HS-27A (cell line): ENCODE measurements around the gene TBC1D22A.

ENCODE experiments used
- DNase-seq: peaks from one replicate; pipeline ENCODE4 v3.0.0-alpha.2; 2012; ENCODE audit warnings: low read depth, missing footprints

Gene TBC1D22A

DNA sequence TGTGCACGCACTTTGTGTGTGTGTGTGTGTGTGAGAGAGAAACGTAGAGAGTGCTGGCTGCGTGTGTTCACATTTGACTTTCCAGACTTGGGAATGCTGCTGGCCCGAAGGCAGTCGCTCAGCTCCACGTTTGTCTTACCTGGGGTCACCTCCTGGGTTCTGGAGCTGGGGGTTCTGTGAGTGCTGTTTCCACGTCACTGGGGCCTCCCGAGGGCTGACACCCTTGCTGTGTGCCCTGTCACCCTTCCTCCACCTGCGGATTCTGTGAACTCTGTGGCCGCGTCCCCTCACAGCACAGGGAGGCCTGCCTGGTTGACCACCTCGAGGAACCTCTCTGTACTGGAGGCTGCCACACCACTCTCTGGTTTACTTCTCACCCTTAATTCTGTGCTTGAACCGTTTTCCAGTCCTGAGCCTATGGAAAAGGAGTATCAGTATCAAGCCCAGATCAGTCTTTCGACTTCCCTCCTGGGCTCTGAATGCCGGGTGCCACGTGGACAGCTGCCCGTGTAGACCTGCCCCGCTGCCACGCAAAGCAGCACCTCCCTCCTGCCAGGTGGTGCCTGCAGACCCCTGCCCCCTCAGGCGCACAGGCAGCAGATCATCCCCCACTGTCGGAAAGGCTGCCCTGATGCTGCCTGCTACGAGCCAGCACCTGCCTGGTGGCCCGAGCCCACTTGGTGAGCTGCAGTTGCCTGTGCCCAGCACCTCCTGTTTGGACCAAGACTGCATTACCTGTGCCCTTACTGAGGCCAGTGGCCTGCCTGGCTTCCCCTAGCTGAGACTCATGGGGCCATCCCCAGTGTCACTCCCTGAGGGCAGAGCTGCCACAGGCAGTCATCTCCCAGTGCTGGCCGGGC lies 233.3 kb downstream of the TBC1D22A start:
- DNase-seq: no peak

DNA sequence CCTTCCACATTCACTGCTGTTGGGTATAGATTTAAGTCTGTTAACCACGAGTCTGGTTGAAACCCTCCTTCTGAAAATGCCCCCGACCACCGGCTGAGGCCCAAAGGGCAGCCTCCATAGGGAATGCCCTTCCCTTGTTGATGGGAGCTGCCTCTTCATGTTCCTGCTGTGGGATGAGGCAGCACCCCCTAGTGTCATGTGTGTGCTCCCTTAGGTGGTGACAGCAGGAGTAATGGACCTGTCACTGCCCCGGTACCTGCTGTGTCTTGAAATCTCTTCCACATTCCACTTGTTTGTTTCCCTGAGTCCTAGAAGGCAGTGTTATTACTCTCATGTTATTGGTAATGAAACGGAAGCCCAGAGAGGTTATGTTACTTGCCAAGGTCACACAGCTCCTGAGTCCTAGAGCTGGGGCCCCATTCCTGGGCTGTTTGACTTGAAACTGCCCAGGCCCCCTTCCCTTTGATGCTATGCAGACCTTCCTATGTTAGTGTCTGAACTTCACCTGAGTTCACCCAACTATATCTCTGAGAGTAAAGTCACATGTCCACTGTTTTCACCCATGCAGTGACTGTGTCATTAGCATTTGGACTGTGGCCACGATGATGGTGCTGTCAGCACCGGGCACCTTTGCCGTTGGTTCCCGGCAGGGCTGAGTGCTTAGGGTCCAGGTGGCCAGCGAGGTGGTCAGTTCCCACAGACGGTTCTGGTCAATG lies 234.3 kb downstream of the TBC1D22A start:
- no peak for DNase-seq

DNA sequence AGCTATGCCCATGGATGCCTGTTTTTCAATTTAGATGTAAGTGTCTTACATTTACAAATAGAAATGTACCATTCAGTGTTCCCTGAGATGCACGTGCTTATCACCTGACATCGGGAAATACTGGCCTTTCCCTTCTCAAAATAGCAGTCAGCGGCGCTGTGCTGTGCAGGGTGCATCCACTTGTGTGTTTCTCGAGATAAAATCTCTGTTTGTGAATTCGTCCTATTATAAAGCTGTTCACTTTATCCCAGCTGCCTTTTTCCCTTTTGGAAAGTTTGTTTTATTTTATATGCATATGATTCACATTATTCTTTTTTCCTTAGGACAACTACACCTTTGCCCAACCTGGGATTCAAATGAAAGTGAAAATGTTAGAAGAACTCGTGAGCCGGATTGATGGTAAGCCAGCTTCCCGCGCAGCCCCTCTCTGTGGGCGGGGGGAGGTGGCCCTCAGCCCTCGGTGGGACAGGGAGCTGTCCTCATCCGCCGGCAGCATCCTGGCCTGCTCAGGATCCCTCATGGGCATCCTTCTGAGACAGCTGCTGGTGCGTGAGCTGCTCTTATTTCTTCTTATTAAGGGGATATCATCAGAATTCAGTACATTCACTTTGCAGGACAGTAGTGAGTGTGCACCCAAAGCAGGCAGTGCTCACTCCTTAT lies 235.0 kb downstream of the TBC1D22A start:
- no peak for DNase-seq

DNA sequence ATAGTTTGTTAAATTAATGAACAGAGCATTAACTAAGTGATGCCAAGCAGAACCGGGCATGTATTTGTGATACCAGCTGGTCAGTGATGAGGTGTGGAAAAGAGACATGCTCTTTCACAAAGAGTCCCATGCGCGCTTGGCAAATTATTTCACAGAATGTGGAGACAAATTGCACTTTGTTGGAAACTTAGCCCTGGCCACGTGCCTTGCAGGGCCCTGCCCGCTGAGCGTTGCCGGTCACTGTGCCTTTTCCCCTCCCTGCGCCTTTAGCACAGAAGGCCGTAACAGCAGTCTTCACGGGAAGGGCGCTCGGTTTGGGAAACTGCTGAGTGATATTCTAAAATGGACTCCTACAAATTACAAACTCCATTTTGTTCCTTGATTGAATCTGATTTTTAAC lies 235.9 kb downstream of the TBC1D22A start:
- no peak for DNase-seq

DNA sequence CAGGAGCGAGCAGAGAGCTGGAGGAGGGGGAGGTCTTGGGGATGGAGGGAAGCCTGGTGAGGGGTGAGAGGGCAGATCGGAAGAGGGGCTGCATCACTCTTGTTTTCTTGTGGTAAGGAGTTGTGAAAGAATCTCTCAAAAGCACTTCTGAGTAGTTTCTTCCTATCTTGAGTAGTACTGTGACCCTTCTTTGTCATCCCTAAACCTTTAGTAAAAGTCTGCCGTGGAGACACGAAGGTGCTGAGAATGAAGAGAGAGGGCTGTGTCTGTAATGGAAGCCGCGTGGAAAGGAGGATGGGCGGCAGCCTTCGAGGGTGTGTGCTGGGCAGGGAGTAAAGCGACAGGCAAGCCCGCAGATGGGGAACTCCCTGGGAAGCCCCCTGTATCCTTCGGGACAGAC lies 237.8 kb downstream of the TBC1D22A start:
- DNase-seq: no peak

DNA sequence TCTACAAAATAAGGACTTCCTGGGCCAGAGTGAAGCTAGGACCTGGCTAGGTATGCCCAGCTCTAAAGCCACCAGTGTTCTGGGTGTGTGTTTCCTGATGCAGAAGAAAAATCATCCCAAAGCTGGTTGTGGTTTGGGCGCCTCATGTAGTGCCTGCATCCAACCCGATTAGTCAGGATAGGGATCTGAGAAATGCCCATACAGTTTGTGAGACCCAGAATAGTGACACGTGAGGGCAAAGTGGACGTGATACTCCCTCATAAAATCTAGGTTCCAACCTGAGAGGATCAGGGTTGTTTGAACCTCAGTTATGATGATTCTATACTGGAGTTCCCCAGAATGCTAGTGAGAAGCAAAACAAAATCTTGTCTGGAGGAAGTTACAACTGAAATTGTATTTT lies 238.4 kb downstream of the TBC1D22A start:
- no peak for DNase-seq

DNA sequence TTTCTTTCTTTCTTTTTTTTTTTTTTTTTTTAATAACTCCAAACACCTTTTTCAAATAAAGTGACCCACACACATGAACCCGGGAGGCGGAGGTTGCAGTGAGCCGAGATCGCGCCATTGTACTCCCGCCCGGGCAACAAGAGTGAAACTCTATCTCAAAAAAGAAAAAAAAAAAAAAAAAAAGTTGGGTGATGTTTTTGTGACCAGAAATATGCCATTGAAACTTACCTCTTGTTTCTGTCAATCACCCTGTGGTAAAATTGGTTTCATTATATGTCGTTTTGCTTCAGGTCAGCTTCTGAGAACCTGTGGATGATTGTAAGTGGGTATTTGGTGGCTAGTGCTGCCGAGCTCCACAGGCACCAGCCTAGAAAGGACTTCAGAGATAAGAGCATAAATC lies 238.8 kb downstream of the TBC1D22A start:
- no peak for DNase-seq

DNA sequence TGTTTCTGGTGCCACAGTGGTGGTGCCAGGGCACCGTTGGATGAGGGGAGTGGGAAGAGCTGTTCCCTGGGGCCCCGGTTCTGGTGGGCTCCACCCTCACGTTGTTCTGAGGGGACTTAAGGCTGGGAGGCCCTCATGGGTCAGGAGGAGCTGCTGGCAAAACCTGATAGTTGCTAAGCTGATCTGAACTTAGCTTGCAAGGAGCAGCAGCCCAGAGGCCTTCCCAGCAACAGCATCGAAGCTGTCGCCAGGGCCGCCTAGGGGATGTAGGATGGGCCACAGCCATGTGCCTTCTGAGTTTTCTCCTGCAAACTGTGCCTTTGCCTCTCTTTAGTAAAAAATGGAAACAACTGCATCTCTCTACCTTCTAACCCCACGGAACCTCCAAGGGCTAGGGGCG lies 240.2 kb downstream of the TBC1D22A start:
- no peak for DNase-seq

DNA sequence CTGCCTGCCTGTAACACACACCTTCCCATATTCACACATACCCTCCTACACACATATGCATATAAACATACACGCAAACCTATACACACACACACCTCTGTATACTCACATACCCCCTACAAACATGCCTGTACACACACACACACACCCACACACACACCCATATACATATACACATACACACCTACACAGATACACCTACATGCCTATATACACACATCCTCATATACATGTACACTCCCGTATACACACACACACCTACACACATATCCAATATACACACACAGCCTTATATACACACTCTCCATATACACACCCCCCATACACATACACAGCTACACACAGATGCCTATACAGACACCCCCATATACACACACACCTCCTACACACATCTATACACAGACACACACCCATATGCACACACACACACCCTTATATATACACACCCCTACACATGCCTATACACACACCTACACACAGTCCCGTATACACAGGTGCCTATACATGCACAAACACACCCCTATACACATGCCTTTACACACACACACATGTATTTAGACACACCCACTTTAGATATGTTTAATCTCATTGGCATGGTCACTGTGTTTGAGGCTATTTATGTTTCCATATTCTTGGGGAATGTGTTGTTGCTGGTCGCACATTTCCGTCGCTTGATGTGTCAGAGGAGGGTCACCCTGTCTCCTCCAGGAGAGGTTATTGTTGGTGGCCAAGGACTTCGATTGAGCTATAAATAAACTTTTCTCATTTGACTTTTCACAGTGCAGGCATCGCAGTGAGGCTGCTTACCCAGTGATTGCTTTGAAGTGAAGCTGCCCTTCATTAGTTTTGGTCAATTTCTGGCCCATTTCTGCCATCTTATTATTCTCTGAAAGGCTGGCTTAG lies 243.3 kb downstream of the TBC1D22A start:
- no peak for DNase-seq

DNA sequence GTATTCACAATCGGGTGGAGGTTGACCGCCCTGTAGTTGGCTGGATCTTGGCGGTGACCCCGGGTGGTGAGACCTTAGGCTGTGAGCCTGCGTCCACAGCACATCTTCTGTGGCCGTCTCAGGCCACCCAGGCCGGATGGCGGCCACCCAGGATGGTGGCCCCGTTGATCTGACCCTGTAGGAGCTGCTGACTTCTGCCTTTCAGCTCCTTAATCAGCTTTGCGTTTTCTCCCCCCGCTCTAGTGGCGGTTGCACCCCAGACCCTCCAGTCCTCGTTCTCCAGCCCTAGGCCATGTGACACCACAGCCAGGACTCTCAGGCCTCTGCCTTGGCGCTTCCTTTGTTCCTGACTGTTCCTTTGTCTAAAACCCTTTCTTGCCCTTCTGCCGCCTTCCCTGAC lies 244.0 kb downstream of the TBC1D22A start:
- no peak for DNase-seq

DNA sequence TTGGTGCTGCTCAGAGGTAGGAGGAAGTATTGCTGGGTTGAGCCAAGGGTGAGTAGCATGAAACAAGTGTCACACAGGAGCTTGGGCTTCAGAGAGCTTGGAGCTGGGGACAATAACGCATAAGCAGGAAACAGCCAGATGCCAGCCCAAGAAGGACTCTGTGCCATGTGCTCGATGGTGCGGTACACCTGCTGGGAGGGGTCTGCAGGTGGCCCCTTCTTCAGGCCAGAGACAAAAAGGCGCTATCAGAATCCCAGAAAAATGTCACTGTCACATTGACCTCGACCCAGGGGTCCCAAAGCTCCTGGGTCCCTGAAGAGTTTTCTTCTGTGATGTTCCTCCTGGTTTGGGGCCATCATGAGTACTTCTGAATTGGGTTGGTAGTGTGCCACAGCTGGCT lies 244.4 kb downstream of the TBC1D22A start:
- DNase-seq: no peak

DNA sequence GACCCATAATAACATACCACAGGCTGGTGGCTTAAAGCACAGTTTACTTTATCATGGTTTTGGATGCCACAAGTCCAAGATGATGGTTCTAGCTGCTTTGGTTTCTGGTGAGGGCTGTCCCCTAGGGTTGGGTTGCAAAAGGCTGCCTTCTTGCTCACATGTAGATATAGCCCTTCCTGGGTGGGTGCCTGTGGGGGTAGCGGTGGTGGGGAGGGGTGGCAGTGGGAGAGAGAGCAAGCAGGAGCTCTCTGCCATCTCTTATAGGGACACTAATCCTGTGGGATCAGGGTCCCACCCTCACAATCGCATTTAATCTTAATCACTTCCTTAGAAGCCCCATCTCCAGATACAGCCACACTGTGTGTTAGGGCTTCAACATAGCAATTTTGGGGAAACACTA lies 245.0 kb downstream of the TBC1D22A start:
- no peak for DNase-seq

DNA sequence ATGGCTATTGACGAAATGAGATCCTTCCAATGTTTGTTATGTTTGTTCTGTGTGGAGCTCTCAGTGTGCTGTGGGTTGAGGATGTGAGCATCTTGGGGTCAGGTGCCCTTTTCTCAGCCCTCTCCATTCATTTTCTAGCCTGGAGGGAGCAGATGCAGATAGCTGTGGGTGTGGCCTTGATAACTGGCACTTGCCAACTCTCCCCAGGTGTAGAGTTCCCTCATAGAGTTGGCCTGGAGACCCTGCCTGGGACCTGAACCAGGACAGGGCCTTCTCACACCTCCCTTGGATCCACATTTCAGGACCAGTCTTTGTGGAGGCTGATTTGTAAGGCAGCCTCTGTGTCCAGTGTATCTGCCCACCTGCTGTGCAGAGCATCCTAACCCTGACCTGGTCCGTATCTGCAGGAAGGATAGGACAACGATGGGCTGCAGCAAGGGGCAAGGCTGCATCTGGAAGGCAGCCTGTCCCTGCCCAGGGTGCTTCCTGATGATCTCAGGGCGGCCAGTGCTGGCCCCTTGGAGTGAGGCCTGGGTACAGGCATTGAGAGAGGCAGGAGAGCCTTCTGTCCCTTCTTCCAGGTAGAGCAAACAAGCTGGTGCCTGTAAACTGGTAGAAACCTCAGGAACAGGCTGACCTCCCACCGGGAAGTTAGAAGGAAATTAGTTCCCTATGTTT lies 245.9 kb downstream of the TBC1D22A start:
- DNase-seq: no peak

DNA sequence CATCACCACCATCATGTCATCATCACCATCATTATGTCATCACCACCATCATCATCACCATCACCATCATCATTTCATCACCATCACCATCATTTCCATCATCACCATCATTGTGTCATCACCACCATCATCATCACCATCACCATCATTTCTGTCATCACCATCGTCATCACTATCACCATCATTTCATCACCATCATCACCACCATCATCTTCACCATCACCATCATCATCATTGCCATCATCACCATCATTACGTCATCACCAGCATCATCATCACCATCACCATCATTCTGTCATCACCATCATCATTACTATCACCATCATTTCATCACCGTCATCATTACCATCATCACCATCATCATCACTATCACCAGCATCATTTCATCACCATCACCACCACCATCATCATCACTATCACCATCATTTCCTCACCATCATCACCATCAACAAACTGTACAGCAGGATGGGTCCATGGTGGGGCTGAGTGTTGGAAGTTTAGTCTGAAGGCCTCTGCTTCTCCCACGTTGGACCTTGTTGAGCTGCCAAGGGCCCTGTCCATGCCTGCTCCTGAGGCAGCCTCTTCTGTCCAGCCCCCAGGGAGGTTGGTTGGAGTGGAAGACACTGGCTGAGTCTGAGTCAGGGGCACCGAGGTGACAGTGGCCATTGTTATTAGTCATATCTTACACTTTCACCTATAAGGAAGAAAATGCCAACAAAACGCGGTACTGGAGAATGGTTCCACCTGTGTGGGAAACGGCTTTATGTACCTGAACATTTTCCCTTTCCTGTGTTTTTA lies 247.1 kb downstream of the TBC1D22A start:
- no peak for DNase-seq

DNA sequence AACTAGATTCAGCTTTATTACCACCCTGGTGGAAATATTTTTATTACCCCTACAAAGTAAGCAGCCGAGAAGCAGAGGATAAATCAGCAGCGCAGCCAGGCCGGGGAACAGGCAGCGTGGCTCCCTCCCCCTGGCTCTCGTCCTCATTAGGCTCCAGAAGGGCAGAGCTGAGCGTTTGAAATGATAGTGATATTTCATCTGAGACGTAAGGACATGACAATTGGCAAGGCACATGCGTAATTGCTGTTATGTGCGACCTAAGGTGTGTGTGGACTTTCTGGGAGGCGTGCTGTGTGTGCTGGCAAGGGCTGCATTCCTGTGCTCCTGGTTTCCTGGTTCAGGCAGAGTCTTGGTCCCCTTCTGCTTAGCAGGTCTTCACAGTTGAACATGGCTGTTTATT lies 247.8 kb downstream of the TBC1D22A start:
- DNase-seq: no peak

DNA sequence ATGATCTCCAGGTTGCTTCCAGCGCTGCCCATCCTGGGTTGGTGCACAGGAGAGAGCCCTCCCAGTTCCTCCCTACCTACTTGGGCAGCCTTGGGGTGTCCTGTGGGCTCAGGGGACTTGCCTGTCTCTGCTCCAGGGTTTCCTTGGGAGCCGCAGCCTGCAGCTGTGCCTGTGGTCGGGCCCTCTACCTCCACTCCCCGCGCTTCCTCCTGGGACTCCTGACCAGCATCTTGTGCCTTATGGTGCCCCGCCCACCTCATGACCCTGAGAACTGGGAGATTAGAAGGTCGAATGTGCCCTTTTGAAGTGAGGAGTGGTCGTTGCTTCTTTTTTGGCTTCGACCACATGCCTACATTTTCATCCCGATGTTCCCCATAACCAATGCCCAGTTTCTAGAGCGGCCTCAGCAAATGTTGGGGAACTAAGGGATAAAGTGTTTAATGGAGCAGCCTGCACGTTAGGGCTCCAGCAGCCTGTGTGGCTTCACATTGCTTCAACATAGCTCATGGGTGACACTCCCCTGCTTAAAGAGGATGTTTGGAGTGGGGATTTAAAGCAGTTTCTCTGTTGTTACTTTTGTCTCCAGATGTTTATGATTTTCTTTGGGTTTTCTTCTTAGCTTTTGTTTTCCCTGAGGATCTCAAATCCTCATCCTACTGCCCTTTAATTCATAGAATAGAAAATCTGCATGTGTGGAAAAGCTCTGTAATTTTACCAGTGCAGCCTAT lies 248.8 kb downstream of the TBC1D22A start:
- no peak for DNase-seq

DNA sequence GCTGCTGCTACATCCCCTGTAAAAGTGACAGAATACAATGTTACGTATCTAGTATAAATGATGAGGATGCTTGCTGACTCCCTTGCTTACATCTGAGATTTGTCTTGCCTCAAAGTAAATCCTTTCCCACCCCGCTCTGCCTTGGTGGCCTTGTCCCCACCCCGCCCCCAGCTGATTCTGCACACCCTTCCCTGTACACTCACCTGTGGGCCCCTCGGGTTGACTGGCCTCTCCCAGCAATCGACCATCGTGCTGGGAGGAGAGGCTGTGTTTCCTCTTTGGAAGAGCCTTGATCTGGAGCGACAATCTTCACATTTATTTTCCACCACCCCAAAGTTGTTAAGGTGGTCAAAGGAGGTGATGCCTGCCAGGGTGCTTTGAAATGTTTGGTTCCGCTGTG lies 249.4 kb downstream of the TBC1D22A start:
- DNase-seq: no peak

DNA sequence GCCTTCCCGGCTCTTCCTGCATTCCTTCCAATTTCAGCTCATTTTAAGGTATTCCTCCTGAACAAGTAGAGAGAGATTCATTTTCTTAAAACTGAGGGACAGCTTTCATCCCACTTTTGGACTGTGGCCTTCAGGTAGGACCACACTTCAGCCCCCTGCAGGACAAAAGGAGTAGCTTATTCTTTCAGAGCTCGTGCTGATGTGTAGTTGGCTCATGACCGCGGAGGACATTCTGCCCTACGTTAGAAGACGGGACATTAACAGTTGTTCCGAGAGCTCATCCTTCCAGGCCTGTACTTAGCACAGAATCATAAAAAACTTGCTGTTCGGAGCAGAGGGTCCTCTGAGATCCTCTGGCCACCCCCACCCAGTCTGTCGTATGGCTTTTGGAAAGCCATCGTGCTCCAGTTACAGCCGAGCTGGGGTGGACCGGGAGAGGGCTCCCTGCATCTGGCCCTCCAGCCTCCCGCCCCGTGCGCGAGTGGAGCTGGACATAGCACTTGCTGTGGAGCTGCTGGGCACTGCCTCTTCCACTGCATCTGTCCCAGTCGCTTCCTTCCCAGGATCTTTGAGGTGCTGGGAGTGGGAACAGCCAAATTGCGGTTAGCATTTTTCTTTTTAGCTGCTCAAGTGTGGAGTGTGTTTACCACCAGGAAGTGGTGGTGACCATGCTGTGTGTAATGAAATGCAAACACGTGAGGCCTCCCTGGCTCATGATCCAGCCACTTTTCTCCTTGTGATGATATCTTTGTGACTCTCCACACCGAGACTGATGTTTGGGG lies 250.3 kb downstream of the TBC1D22A start:
- DNase-seq: no peak
